HepG2 (cell line): ENCODE data around the gene CABLES2. TPM values are rescaled to one million over a fixed set of nuclear protein-coding genes. Genes with fewer than 3 reads are reported as not detected.

Source experiments
- CCAR2 ChIP-seq: fragments of 200-400 bp; formaldehyde crosslinking; optimal IDR thresholded peaks from 2 replicates; pipeline ENCODE3; 2018; ENCODE audit warnings: low read depth, mild to moderate bottlenecking, low read length, moderate library complexity
- FOXJ3 ChIP-seq: sonication (generic); formaldehyde crosslinking; IDR thresholded peaks from 2 replicates; pipeline ENCODE4 v1.4.0; 2020; ENCODE audit warnings: missing genetic modification reagents, mild to moderate bottlenecking, borderline replicate concordance
- GLI4 ChIP-seq: sonication (generic); formaldehyde crosslinking; IDR thresholded peaks from 2 replicates; pipeline ENCODE4 v1.5.1; 2020; ENCODE audit warnings: missing genetic modification reagents, mild to moderate bottlenecking, moderate library complexity, borderline replicate concordance
- KAT8 ChIP-seq: IDR thresholded peaks from 2 replicates; pipeline ENCODE4 v1.6.1; 2016; ENCODE audit warnings: missing genetic modification reagents, missing compliant biosample characterization
- MAF1 ChIP-seq: sonication (generic); formaldehyde crosslinking; IDR thresholded peaks from 2 replicates; pipeline ENCODE4 v1.5.0; 2020; ENCODE audit warnings: missing genetic modification reagents, borderline replicate concordance
- MBD4 ChIP-seq: IDR thresholded peaks from 2 replicates; pipeline ENCODE4 v1.6.1; 2012; ENCODE audit warnings: low read length, inconsistent platforms, borderline replicate concordance
- NFKB2 ChIP-seq: sonication (generic); formaldehyde crosslinking; IDR thresholded peaks from 2 replicates; pipeline ENCODE4 v1.4.0; 2020; ENCODE audit warnings: missing genetic modification reagents, borderline replicate concordance
- NR1H2 ChIP-seq: sonication (generic); formaldehyde crosslinking; IDR thresholded peaks from 2 replicates; pipeline ENCODE4 v1.8.1; 2022; ENCODE audit warnings: low read depth, missing genetic modification reagents, borderline replicate concordance
- SMC3 ChIP-seq: IDR thresholded peaks from 2 replicates; pipeline ENCODE4 v1.6.1; 2011; ENCODE audit warnings: low read length, improper control_type of control experiment
- SOX5 ChIP-seq: IDR thresholded peaks from 2 replicates; pipeline ENCODE4 v1.6.1; 2016; ENCODE audit warnings: borderline replicate concordance
- ZBTB21 ChIP-seq: sonication (generic); formaldehyde crosslinking; IDR thresholded peaks from 2 replicates; pipeline ENCODE4 v1.4.0; 2020; ENCODE audit warnings: missing genetic modification reagents
- ZNF292 ChIP-seq: sonication (generic); formaldehyde crosslinking; IDR thresholded peaks from 2 replicates; pipeline ENCODE4 v1.8.1; 2022; ENCODE audit warnings: mild to moderate bottlenecking, low read depth, missing genetic modification reagents, borderline replicate concordance
- ZNF33B ChIP-seq: sonication (generic); formaldehyde crosslinking; IDR thresholded peaks from 2 replicates; pipeline ENCODE4 v1.5.1; 2020; ENCODE audit warnings: mild to moderate bottlenecking, missing genetic modification reagents
- ZNF34 ChIP-seq: sonication (generic); formaldehyde crosslinking; IDR thresholded peaks from 2 replicates; pipeline ENCODE4 v1.4.0; 2020; ENCODE audit warnings: mild to moderate bottlenecking, missing genetic modification reagents, borderline replicate concordance
- ZNF543 ChIP-seq: sonication (generic); formaldehyde crosslinking; IDR thresholded peaks from 2 replicates; pipeline ENCODE4 v1.4.0; 2020; ENCODE audit warnings: mild to moderate bottlenecking, missing genetic modification reagents
- ZNF670 ChIP-seq: sonication (generic); formaldehyde crosslinking; IDR thresholded peaks from 2 replicates; pipeline ENCODE4 v1.8.0; 2022; ENCODE audit warnings: mild to moderate bottlenecking, missing genetic modification reagents, borderline replicate concordance
- ZSCAN12 ChIP-seq: sonication (generic); formaldehyde crosslinking; IDR thresholded peaks from 2 replicates; pipeline ENCODE4 v1.9.0; 2021; ENCODE audit warnings: mild to moderate bottlenecking, missing genetic modification reagents
- polyA plus RNA-seq, 8 experiments: library from polyadenylated mRNA; depleted of rRNA in 3 of 8; stranded (reverse) in 7 of 8; unstranded in 1 of 8; fragments of >200 nt; fragmentation: Illumina TruSeq in 4 of 8; extraction: Trizol in 4 of 8; gene quantifications; 2 replicates each; pipeline versions ENCODE4 v1.2.1 to v1.2.3, GENCODE V29; 2011 to 2016; ENCODE audit warnings: low read depth in 4 of 8, missing spikeins in 1 of 8, mixed read lengths in 1 of 8; ENCODE audit not compliant: insufficient read depth in 1 of 8
- total RNA-seq, 5 experiments: library from RNA; depleted of rRNA; stranded (reverse); fragments of >200 nt; fragmentation: Illumina TruSeq; extraction: Trizol; gene quantifications; 2 replicates each; pipeline ENCODE4 v1.2.3, GENCODE V29; 2016; ENCODE audit warnings: low read depth in 1 of 5
- TF ChIP-seq, protein P1 (sequence below): sonication (generic); formaldehyde crosslinking; IDR thresholded peaks from 2 replicates; pipeline ENCODE4 v1.4.0; 2020; ENCODE audit warnings: mild to moderate bottlenecking, missing genetic modification reagents
- TF ChIP-seq, protein P2 (sequence below): sonication (generic); formaldehyde crosslinking; IDR thresholded peaks from 2 replicates; pipeline ENCODE4 v1.8.1; 2023; ENCODE audit warnings: missing genetic modification reagents, mild to moderate bottlenecking, borderline replicate concordance
- TF ChIP-seq, protein P3 (sequence below): sonication (generic); formaldehyde crosslinking; IDR thresholded peaks from 2 replicates; pipeline ENCODE4 v1.4.0; 2020; ENCODE audit warnings: missing genetic modification reagents
- TF ChIP-seq, protein P4 (sequence below): sonication (generic); formaldehyde crosslinking; IDR thresholded peaks from 2 replicates; pipeline ENCODE4 v1.4.0; 2020; ENCODE audit warnings: mild to moderate bottlenecking, missing genetic modification reagents
- TF ChIP-seq, protein P5 (sequence below): IDR thresholded peaks from 2 replicates; pipeline ENCODE4 v1.6.1; 2012; ENCODE audit warnings: low read length, improper control_type of control experiment

Gene CABLES2
- total and polyA plus RNA-seq, 2 of the 13 experiments (the other 11 are each of a cell fraction or from before 2014, with no cell fraction given): 5.2 to 9.7 TPM

DNA sequence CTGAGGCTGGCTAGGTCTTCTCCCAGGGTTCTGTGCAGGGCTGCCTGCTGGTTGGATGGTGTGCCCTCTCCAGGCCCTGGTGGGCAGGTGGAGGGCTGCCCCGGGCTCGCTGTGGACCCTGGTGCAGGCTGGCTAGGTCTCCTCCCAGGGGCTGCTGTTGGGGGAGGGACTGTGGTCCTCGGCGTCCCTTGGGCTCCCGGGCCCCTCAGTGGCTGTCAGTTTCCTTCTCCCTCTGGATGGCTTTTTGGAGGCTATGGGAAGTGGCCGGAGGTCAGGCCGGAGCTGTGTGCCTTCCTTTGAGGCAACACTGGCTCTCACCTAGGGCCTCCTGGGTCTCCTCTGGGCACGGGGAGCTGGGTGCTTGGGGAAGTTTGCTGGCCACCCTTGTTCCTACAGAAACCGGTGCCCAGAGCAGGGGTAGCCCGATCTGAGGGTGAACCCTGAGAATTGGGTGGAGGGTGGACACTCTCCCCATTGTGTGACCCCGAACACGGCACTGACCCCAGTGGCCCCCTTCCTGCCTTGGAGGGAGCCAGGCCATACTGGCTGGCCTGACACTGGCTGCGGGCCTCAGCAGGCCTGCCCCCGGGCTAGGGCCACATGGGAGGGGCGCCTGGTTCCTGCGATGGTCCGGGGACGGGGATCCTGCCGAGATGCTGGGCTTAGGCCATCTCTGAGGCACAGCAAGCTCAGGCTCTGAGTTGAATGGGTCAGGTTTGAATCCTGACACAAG lies 3.8 kb upstream of the CABLES2 start (continued):
- TF ChIP-seq, protein P1, sequence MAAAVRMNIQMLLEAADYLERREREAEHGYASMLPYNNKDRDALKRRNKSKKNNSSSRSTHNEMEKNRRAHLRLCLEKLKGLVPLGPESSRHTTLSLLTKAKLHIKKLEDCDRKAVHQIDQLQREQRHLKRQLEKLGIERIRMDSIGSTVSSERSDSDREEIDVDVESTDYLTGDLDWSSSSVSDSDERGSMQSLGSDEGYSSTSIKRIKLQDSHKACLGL: peak; percentile 8; the same call in 1 of the 2 replicates
- TF ChIP-seq CCAR2: no peak
- peak; percentile 37; the same call in 1 of the 2 replicates for TF ChIP-seq NFKB2 (CRISPR knock-in tag)
- TF ChIP-seq FOXJ3 (CRISPR knock-in tag): no peak
- TF ChIP-seq, protein P2, sequence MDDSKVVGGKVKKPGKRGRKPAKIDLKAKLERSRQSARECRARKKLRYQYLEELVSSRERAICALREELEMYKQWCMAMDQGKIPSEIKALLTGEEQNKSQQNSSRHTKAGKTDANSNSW (CRISPR knock-in tag): no peak
- 0 out of 2 replicates have a peak, but pooled peaks have one; percentile 11 for TF ChIP-seq MAF1 (CRISPR knock-in tag)
- no peak for TF ChIP-seq ZNF292
- TF ChIP-seq, protein P3, sequence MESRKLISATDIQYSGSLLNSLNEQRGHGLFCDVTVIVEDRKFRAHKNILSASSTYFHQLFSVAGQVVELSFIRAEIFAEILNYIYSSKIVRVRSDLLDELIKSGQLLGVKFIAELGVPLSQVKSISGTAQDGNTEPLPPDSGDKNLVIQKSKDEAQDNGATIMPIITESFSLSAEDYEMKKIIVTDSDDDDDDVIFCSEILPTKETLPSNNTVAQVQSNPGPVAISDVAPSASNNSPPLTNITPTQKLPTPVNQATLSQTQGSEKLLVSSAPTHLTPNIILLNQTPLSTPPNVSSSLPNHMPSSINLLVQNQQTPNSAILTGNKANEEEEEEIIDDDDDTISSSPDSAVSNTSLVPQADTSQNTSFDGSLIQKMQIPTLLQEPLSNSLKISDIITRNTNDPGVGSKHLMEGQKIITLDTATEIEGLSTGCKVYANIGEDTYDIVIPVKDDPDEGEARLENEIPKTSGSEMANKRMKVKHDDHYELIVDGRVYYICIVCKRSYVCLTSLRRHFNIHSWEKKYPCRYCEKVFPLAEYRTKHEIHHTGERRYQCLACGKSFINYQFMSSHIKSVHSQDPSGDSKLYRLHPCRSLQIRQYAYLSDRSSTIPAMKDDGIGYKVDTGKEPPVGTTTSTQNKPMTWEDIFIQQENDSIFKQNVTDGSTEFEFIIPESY (CRISPR knock-in tag): no peak
- TF ChIP-seq, protein P4, sequence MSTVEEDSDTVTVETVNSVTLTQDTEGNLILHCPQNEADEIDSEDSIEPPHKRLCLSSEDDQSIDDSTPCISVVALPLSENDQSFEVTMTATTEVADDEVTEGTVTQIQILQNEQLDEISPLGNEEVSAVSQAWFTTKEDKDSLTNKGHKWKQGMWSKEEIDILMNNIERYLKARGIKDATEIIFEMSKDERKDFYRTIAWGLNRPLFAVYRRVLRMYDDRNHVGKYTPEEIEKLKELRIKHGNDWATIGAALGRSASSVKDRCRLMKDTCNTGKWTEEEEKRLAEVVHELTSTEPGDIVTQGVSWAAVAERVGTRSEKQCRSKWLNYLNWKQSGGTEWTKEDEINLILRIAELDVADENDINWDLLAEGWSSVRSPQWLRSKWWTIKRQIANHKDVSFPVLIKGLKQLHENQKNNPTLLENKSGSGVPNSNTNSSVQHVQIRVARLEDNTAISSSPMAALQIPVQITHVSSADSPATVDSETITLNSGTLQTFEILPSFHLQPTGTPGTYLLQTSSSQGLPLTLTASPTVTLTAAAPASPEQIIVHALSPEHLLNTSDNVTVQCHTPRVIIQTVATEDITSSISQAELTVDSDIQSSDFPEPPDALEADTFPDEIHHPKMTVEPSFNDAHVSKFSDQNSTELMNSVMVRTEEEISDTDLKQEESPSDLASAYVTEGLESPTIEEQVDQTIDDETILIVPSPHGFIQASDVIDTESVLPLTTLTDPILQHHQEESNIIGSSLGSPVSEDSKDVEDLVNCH (CRISPR knock-in tag): no peak
- no peak for TF ChIP-seq ZNF670 (CRISPR knock-in tag)
- TF ChIP-seq SOX5 (CRISPR knock-in tag): no peak
- no peak for TF ChIP-seq ZNF34 (CRISPR knock-in tag)
- TF ChIP-seq SMC3: no peak
- no peak for TF ChIP-seq ZNF543
- no peak for TF ChIP-seq KAT8 (CRISPR knock-in tag)
- peak; percentile 51; the same call in 1 of the 2 replicates for TF ChIP-seq NR1H2 (CRISPR knock-in tag)
- TF ChIP-seq ZSCAN12 (CRISPR knock-in tag): no peak
- TF ChIP-seq, protein P5, sequence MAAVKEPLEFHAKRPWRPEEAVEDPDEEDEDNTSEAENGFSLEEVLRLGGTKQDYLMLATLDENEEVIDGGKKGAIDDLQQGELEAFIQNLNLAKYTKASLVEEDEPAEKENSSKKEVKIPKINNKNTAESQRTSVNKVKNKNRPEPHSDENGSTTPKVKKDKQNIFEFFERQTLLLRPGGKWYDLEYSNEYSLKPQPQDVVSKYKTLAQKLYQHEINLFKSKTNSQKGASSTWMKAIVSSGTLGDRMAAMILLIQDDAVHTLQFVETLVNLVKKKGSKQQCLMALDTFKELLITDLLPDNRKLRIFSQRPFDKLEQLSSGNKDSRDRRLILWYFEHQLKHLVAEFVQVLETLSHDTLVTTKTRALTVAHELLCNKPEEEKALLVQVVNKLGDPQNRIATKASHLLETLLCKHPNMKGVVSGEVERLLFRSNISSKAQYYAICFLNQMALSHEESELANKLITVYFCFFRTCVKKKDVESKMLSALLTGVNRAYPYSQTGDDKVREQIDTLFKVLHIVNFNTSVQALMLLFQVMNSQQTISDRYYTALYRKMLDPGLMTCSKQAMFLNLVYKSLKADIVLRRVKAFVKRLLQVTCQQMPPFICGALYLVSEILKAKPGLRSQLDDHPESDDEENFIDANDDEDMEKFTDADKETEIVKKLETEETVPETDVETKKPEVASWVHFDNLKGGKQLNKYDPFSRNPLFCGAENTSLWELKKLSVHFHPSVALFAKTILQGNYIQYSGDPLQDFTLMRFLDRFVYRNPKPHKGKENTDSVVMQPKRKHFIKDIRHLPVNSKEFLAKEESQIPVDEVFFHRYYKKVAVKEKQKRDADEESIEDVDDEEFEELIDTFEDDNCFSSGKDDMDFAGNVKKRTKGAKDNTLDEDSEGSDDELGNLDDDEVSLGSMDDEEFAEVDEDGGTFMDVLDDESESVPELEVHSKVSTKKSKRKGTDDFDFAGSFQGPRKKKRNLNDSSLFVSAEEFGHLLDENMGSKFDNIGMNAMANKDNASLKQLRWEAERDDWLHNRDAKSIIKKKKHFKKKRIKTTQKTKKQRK: no peak
- no peak for TF ChIP-seq ZBTB21
- TF ChIP-seq GLI4 (CRISPR knock-in tag): 0 out of 2 replicates have a peak, but pooled peaks have one; percentile 23
- no peak for TF ChIP-seq MBD4
- peak; percentile 85; the same call in 1 of the 2 replicates for TF ChIP-seq ZNF33B
